Nucleus accumbens (tissue), 56 donors: ENCODE data around the gene FLNC.
A peak's percentile ranks its signal among the peaks of the same experiment; 100 is the strongest.

Experiments
- DNase-seq, 56 donors: peaks; one replicate each; lab custom pipeline; 2025; lab: John Stamatoyannopoulos, UW

The FLNC gene

DNA sequence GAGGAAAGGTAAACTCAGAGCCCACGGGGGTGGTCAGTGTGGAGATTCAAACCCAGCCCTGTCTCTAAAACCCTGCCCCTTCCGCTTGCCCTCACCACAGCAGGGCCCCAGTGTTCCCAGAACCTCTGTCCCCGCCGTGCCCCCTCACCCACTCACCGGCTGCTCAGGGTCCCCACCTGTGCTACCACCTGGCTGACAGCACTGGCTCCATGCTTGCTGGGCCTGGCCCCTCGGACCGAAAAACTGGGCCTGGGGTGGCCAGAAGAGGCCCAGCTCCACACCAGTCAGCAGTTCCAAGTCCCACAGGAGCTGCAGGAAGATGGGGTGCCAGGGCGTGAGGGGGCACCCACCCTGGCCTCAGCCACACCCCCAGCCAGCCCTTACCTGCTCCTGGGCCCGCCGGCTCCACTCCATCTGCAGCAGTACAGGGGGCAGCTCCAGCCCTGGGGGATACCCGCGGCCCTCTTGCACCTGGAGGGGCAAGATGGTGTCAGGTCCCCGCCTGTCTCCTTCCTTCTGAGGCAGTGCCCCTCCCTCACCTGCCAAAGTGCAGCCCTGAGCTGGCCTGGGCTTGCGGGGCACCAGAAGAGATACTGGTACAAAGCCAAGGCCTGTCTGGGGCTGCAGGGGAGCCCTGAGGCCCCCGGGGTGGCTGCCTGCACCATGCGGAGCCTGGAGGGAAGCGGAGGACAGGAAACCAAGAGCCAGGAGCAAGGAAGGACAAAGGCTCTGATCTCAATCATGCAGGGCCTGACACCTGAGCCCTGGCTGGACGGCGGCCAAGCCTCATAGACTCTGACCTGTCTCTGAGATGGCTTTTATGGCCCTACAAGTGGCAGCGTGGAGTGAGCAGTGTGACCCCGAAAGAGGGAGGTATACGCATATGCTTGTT lies 44.2 kb downstream of the FLNC start:
- DNase-seq, result no peak

DNA sequence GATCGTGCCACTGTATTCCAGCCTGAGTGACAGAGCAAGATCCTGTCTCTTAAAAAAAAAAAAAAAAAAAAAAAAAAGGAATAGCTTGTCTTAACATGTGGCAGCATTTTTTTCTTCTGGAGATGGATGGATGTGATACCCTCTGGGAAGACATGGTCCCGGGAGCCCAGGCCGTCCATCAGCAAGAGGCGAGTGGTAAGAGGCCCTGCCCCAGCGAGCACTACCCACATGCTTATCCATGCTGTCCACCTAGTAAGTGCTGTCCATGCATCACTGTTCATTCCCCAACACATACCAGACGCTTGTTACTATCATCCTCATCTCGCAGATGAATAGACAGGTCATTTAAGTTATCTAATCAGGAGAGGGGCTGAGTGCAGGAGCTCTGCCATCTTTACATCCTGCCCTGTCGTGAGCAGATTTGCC lies 45.3 kb downstream of the FLNC start:
- no peak for DNase-seq

DNA sequence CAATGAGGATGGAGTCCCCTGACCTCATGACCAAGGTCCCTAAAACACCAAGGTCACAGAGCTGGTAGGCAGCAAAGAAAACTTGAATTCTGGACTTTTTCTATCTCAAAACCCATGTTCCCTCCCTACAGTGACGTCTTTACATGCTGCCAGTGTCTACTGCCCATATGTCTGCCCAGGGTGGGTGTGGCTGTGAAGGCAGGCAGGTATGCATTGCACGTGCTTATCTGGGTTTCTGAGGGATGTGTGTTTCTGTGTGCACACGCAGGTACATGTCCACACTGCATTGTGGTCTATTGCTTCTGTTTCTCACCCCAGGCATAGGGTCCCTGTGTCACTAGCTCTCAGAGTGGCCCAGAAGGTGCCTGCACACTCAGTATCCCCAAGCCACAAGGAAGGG lies 45.9 kb downstream of the FLNC start:
- no peak for DNase-seq

DNA sequence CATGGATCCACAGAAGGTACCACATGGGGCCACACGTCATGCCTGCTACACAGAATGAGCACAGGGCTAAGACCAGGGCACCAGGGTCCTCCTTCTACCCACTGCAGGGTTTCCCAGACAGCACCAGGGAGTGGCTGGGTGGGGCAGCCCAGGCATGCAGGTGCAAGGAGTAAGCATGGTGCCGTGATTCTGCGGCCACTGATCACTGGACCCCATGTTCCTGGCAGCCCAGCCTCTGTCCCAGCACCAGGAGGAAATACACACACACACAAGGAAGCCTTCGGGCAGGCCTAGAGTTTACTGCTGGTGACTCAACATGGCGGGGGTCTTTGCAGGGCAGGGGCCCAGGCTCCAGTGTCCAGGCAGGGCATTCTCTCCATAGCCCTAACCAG lies 46.4 kb downstream of the FLNC start:
- no peak for DNase-seq

DNA sequence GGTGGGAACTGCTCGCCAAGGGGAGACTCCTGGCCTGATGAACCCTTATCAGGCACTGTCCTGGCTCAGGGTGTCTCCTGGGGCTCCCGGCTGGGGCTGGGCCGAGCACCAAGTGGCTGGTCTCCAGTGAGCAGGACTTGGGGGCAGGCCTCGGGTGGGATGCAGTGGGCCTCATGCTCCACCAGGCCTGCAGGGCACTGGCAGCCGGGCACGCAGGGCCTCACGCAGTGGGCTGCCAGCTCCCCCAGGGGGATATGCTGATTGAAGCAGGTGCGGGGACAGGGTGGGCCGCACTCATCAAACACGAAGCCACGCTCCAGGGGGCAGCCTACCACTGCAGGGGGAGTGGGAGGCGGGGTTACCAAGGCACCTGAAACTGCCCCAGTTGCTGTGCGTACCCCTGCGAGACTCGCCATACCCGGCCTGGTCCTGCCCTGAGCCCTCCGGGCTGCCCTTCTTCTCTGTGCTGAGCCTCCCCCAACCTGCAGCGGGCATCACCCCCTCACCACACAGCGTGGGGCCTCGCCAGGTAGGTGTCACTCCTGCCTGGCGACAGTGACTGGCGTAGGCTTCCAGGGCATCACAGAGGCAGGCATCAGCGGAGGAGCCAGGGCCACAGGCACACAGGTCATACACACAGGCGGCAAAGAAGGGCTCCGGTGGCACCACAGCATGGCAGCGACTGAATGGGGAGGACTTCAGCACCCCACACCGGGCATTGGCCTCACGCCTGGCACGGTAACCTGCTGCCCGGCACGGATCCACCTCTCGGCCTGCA lies 47.0 kb downstream of the FLNC start:
- DNase-seq, result no peak

DNA sequence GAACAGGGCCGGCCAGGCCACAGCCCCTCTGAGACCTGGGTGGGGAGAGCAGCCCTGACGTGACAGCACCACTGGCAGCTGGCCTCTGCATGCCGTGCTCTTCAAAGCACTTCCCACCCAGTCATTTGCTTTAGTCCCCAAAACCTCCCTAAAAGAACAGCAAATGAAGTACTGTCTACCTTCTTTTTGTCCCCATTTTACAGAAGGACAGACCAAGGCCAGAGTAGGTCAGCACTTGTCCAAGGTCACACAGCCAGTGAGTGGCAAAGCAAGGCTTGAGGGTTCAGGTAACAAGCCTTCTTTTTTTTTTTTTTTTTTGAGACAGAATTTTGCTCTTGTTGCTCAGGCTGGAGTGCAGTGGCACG lies 47.5 kb downstream of the FLNC start:
- no peak for DNase-seq

DNA sequence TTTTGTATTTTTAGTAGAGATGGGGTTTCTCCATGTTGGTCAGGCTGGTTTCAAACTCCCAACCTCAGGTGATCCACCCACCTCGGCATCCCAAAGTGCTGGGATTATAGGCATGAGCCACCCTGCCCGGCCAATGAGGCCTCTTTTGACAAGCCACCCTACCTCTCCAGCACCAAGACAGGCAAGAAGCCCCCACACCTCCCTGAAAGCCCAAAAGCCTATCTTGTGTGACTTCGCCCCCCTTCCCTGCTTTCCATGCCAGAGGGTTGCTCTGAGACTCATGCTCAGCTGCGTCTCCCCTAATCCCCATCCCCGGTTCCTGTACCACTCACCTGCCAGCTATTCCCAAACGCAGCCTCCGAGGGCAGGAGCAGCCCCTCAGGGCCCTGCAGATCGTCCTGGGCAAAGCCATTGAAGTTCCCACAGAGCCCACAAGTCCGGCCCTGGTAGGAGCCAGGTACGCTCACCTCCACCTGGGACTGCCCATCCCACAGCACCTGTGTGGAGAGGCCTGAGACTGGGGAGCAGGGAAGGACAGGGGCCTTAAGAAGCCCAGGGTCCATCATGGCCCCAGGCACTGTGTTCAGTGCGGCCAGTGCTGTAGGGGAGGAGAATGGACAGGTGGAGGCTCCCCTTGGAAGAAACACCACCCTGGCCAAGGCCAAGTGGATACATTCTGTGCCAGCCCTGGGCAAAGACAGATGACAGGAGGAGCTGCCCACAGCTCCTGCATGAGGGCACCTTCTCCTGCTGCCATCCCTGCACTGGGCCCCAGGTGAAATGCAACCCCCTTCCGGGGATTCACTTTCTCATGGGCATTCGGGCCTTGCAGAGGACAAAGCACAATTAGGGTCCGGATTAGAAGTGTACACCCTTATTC lies 48.3 kb downstream of the FLNC start:
- DNase-seq, result no peak

DNA sequence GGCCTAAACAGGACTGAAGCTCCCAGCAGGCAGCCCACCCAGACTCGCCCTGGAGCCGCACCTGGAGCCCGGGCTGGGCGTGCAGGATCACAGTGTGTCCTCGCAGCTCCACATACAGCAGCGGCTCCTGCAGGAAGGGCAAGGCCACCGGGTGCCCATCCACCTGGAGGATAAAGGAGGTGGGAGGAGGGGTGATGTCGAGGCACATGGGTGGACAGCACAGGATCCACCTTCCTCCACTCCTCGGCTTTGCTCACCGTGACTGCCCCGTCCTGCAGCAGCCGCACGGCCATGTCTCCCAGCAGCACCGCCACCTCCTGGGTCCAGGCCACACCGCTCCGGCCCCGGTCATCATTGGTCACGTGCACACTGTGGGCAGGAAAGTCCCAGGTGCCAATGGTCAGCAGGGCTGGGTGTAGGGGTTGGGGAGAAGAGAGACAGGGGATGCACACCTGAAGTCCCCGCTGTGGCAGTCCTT lies 49.3 kb downstream of the FLNC start:
- no peak for DNase-seq

DNA sequence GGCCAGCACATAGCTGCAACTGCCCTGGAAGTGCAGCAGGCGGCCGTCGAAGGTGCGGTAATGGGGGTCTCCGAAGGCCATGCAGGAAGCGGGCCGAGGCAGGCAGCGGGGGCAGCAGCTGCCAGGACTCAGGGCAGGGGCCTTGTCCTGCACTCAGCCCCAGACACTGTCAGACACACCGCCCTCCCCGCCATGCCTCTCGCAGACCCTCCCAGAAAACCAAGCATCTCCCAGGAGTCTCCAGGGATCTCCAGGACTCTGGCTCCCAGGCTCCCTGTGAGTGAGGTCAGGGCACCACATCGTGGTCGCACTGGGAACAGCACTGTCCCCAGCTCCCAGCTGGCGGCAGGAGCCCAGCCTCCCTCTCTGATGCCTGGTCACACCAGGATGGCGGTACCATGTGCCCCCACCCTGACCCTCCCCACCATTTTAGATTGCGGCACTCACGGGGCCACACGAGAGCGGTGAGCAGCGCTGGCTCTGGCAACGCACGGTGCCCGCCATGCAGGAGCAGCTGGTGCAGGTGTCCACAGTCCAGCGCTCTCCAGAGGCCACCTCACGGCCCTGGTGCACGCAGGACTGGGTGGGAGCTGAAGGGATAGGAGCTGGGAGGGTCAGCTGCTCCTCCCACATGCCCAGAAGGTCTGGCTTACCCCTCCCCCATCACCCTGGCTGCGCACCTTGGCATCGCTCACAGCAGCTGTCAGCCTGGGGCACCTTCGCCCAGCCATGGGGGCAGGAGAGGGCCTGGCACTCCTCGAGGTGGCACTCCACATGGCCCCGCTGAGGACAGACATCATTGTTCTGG lies 49.9 kb downstream of the FLNC start:
- DNase-seq, result peak in 52 of 56 donors; percentile 5 to 81 (median 52)

DNA sequence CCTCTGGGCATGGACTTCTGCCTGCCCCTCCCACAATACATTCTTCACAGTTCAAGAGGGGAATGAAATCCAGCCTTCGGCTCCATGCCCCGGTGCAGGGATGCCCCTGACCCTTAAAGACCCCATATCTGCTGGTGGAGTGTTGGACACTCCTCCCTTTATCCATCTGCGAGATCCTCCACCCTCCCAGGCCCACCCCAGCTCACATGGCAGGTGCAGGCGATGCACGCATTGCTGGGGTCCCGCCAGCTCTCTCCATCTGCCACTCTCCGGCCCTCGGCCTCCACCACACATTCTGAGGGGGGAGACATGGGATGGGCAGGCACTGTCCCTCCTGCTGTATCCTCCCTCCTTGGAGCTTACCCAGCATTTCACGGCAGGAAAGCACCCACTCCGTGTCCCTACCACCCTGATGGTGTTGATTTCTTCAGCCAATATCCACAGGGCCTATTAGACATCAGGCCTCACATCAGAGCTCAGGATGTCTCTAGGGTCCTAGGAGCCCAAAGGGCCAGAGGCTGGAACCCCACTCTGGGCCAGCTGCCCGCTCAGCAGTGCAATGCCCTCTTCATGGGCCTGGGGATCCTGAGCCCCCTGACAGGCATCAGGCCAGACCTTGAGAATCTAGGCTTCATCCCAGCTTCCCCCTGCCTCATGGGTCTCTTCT lies 50.7 kb downstream of the FLNC start:
- no peak for DNase-seq

DNA sequence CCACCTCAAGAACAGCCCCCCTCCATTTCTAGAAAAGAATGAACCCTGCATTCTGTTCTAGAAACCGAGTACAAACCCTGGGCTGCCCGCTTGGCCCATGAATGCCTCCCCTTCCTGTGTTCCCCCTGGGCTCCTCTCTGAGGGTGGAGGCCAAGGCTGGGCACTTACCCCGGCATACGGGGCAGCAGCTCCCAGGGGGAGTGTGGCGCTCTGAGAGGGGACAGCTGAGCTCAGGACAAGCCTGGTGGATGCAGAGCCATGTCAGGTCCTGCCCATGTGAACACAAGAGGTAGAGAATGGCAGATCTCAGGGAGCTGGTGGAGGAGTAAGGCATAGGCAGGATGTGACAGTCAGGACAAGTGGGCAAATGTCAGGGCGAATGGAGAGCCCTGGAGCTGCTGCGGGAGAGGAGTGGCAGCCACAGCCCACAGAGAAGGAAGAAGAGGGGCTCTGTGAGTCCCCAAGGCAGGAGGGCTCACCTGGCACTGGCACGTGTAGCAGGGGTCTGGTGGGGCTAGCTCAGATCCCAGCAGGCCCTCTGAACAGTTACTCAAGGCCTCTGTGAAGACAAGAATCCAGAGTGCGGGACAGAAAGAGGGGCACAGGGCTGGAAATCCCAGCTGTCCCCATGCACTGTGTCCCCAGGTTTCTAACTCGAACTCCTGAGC lies 51.4 kb downstream of the FLNC start:
- DNase-seq, result no peak

DNA sequence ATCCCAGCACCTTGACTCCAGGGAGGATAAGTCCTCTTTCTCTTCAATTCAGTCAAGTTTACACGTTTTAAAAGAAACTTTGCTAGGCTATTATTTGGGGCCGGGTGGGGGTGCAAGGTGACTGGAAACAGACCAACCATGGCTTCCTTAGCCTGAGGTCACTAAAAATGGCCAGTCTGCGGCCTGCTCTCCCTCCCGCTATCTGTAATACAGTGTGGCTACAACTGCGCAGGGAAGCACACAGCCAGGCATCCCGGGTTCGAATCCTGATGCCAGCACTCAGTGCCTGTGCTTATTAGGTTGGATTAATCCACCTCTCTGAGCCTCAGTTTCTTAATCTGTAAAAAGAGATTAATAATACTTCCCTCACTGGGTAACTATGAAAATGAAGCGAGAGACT lies 51.9 kb downstream of the FLNC start:
- DNase-seq, result no peak

DNA sequence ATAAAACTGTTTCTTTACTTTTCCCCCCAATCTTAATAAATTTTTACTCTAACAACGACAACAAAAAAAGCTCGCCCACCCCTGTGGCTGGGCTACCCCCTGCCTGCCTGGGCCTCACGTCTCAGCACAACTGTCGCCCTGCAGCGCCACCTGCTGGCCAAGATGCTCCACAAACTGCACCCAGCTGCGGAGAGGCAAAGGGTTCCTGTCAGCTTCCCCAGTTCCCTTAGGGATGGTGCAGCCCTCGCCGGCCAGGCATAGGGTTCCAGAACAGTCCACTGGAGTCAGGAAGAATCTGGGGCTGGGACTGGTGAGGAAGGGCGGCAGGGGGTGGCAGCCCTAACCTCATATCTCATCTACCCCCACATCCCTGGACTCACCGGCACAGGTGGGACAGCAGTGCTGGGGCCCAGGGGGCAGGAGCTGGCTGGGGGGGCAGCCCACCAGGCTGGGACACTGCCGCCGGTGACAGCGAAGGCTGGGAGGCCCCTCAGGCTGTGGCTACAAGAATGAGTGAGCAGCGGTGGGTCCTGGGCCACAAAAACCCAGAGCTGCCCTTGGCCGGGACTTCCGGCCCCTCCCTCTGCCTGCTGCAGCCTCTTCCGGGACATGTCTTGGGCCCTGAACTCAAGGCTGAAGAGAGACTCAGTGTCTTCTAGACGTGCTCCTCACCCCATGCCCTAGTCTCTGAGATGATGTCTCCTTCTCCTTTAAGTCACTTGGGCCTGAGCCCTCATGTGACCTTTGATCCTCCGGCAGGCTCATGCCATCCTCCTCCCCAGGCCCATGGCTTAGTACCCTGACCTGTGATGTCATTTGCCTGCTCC lies 53.6 kb downstream of the FLNC start:
- peak in 52 of 56 donors; percentile 10 to 88 (median 50) for DNase-seq

DNA sequence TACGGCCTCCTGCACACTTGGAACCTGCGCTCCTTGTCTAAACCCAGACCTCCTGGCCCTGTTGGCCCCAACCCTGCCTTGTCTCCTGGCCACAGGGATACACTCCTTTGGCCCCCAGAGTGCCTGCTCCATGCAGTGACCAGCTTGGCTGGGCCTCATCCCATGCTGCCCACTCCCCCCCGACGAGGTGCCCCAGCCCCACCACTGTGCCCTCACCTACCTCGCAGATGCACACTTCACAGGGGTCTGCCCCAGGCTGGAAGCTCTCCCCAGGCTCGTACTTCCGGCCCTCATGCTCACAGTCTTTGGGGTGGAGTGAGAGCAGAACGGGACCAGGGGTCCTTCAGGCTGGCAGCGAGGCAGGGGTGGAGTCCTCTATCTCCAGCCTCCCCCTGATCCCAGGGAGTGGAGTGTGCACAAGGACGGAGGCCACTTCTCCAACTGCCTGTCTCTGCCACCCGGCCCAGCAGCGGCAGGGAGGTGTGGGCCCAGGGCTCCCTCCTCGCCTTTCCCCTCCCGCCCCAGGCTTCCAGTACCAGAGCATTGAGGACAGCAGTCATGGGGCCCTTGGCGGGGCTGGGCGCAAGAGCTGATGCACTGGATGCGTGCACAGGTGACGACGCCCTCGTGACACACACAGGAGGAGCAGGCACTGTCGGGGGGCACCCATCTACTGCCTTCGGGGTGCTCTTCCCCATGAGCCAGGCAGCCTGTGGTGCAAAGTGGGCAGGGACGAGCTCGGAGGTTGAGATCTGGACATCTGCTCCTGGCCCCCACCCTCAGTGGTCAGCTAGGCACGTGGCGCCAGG lies 54.6 kb downstream of the FLNC start:
- no peak for DNase-seq

DNA sequence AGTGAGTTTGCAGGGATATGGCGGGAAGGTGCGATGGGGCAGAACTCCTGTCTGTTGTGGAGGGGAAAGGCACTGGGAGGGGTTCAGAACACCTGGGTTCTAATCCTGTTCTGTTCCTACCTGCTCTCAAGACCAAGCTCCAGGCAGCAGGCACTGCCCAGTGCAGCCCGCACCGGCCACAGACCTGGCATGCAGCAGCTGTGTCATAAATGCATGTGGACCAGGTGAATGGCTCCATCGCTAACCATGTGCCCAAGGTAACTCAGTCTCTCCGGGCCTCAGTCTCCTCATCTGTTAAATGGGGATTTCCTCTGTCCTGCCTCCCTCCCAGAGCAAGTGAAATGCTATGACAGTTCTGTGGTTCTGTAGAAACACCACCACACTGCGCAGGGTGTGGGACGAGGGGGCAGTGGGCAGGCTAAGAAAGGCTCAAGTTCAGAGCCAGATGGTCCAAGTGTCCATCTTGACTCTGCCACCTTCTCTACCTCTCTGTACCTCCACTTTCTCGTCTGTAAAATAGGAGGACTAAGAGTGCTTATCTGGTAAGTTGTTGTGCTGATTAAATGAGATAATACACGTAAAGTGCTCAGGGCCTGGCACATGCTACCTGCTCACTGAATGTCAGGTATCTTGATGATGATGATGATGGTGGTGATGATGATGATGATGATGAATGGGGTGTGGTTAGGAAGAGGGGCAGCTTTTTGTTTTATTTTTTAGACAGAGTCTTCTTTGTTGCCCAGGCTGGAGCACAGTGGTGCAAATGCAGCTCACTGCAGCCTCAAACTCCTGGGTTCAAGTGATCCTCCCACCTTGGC lies 55.4 kb downstream of the FLNC start:
- DNase-seq, result no peak
